NCI-H1105 (cell line): Measurements from ENCODE around the gene AOPEP.

Experiments
- DNase-seq: peaks from one replicate; lab custom pipeline; 2025; lab: John Stamatoyannopoulos, UW

Gene AOPEP

GRCh38 chr9:94899464-94900221 is 173.1 kb downstream of the AOPEP start:
- no peak for DNase-seq

GRCh38 chr9:94900222-94901018 is 173.9 kb downstream of the AOPEP start:
- DNase-seq, result no peak

- DNase-seq, result no peak
These were observed 174.5 kb downstream of the AOPEP start for GRCh38 chr9:94901019-94901363.

GRCh38 chr9:94903961-94904421 is 177.5 kb downstream of the AOPEP start:
- DNase-seq, result no peak

GRCh38 chr9:94904806-94905205 is 178.3 kb downstream of the AOPEP start:
- DNase-seq, result no peak

GRCh38 chr9:94905606-94906005 is 179.1 kb downstream of the AOPEP start:
- DNase-seq, result no peak

GRCh38 chr9:94906181-94906580 is 179.7 kb downstream of the AOPEP start:
- DNase-seq, result no peak

GRCh38 chr9:94906713-94907112 is 180.2 kb downstream of the AOPEP start:
- DNase-seq, result no peak

GRCh38 chr9:94907264-94907936 is 180.9 kb downstream of the AOPEP start:
- DNase-seq, result no peak

GRCh38 chr9:94908011-94908563 is 181.6 kb downstream of the AOPEP start:
- DNase-seq, result no peak

- no peak for DNase-seq
These were observed 182.2 kb downstream of the AOPEP start for GRCh38 chr9:94908583-94909249.

GRCh38 chr9:94909250-94909894 is 182.9 kb downstream of the AOPEP start:
- DNase-seq, result no peak

GRCh38 chr9:94909965-94910730 is 183.6 kb downstream of the AOPEP start:
- DNase-seq, result no peak

GRCh38 chr9:94911211-94911610 is 184.7 kb downstream of the AOPEP start:
- DNase-seq, result no peak

GRCh38 chr9:94911986-94912635 is 185.6 kb downstream of the AOPEP start:
- DNase-seq, result no peak

GRCh38 chr9:94912700-94913249 is 186.3 kb downstream of the AOPEP start:
- no peak for DNase-seq

- peak; percentile 42 for DNase-seq
These were observed 187.1 kb downstream of the AOPEP start for GRCh38 chr9:94913550-94913949.

- DNase-seq, result no peak
These were observed 189.3 kb downstream of the AOPEP start for GRCh38 chr9:94915476-94916450.

GRCh38 chr9:94916956-94917355 is 190.5 kb downstream of the AOPEP start:
- DNase-seq, result no peak
